Erythroblast (primary cell): ENCODE data around the gene ARHGEF6.

Experiments
- GATA1 ChIP-seq: IDR thresholded peaks from 2 replicates; pipeline ENCODE4 v1.6.1; 2011; ENCODE audit warnings: low read depth, mild to moderate bottlenecking, control low read depth, low read length, moderate library complexity
- POLR2A ChIP-seq: IDR thresholded peaks from 2 replicates; pipeline ENCODE4 v1.6.1; 2011; ENCODE audit warnings: mild to moderate bottlenecking, low read length

- TF ChIP-seq POLR2A (no peak), GATA1 (no peak)
These were observed 28.4 kb downstream of the ARHGEF6 start for GRCh38 chrX:136752346-136752745.
